A673 (cell line): ENCODE data around the gene ENOX1.

Experiments
- EZH2 ChIP-seq: fragments of 200-600 bp; sonication (generic); IDR thresholded peaks from 2 replicates; pipeline ENCODE4 v1.6.1; 2017; ENCODE audit warnings: borderline replicate concordance, low read depth, mild to moderate bottlenecking, mixed read lengths, antibody characterized with exemption, low read length; ENCODE audit not compliant: poor library complexity, severe bottlenecking
- TF ChIP-seq, protein P1 (sequence below): fragments of 300-800, 200-600 bp; sonication (generic); conservative IDR thresholded peaks from 2 replicates; pipeline ENCODE4 v1.5.1; 2017; ENCODE audit warnings: low read depth, mild to moderate bottlenecking, antibody characterized with exemption, low read length, moderate library complexity, mixed read lengths

DNA sequence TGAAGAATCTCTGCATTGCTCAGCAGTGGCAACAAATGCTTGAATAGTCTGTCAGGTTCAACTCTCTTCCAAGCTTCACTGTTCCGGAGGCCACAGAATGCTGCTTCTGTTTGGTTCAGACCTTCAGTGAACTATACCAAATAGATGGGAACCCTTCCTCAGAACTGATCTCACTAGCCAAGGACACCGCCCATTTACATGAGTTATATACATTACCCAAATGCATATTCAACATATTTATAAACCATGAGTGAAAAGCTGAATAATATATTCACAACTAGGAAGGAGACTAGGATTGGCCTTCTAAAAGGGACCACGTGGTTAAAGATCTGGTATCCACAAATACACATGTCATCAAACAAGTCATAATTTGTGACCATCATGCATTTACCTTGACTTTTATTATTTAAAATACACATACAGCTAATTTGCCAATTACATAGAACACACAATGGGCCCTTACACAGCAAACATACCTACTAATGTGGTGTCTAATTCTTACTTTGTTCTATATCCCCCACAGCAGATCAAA, 49.3 kb downstream of the ENOX1 start:
- TF ChIP-seq, protein P1, sequence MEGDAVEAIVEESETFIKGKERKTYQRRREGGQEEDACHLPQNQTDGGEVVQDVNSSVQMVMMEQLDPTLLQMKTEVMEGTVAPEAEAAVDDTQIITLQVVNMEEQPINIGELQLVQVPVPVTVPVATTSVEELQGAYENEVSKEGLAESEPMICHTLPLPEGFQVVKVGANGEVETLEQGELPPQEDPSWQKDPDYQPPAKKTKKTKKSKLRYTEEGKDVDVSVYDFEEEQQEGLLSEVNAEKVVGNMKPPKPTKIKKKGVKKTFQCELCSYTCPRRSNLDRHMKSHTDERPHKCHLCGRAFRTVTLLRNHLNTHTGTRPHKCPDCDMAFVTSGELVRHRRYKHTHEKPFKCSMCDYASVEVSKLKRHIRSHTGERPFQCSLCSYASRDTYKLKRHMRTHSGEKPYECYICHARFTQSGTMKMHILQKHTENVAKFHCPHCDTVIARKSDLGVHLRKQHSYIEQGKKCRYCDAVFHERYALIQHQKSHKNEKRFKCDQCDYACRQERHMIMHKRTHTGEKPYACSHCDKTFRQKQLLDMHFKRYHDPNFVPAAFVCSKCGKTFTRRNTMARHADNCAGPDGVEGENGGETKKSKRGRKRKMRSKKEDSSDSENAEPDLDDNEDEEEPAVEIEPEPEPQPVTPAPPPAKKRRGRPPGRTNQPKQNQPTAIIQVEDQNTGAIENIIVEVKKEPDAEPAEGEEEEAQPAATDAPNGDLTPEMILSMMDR = no peak
- TF ChIP-seq EZH2 = no peak
